ENCODE data around the gene DCAF11.
A peak's percentile ranks its signal among the peaks of the same experiment; 100 is the strongest.

- TF ChIP-seq, protein P1, sequence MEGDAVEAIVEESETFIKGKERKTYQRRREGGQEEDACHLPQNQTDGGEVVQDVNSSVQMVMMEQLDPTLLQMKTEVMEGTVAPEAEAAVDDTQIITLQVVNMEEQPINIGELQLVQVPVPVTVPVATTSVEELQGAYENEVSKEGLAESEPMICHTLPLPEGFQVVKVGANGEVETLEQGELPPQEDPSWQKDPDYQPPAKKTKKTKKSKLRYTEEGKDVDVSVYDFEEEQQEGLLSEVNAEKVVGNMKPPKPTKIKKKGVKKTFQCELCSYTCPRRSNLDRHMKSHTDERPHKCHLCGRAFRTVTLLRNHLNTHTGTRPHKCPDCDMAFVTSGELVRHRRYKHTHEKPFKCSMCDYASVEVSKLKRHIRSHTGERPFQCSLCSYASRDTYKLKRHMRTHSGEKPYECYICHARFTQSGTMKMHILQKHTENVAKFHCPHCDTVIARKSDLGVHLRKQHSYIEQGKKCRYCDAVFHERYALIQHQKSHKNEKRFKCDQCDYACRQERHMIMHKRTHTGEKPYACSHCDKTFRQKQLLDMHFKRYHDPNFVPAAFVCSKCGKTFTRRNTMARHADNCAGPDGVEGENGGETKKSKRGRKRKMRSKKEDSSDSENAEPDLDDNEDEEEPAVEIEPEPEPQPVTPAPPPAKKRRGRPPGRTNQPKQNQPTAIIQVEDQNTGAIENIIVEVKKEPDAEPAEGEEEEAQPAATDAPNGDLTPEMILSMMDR (IDR thresholded peaks at IDR 0.05; ENCODE audit: control extremely low read depth in 1 of 3, insufficient read depth in 1 of 3, low read depth in 1 of 3, low read length in 3 of 3) = peak; percentile 85 to 97 (median 95)
- TF ChIP-seq, protein P2, sequence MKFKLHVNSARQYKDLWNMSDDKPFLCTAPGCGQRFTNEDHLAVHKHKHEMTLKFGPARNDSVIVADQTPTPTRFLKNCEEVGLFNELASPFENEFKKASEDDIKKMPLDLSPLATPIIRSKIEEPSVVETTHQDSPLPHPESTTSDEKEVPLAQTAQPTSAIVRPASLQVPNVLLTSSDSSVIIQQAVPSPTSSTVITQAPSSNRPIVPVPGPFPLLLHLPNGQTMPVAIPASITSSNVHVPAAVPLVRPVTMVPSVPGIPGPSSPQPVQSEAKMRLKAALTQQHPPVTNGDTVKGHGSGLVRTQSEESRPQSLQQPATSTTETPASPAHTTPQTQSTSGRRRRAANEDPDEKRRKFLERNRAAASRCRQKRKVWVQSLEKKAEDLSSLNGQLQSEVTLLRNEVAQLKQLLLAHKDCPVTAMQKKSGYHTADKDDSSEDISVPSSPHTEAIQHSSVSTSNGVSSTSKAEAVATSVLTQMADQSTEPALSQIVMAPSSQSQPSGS (IDR thresholded peaks at IDR 0.05; ENCODE audit: low read length) = no peak
- TF ChIP-seq EZH2 (IDR thresholded peaks at IDR 0.05; ENCODE audit: low read depth, low read length, severe bottlenecking) (no peak), ZNF274 (IDR thresholded peaks at IDR 0.05; ENCODE audit: borderline replicate concordance, extremely low read depth, low read length) (no peak), YY1 (IDR thresholded peaks at IDR 0.05; ENCODE audit: low read depth, low read length) (0 out of 2 replicates have a peak, but pooled peaks have one; percentile 33), RNF2 (IDR thresholded peaks at IDR 0.05; ENCODE audit: borderline replicate concordance, low read depth, low read length, missing control alignments, poor library complexity, severe bottlenecking) (no peak), ASH2L (IDR thresholded peaks at IDR 0.05; ENCODE audit: low read length) (no peak), EP300 (IDR thresholded peaks at IDR 0.05; ENCODE audit: borderline replicate concordance in 1 of 2, low read depth in 2 of 2, low read length in 2 of 2) (0 out of 3 replicates have a peak, but pooled peaks of 1 of the 2 experiments have one; percentile 68), POLR2A (IDR thresholded peaks at IDR 0.05; ENCODE audit: control extremely low read depth in 1 of 2, low read depth in 2 of 2, low read length in 2 of 2) (peak in 1 of 2 experiments; percentile 48; a peak in 1 of 3 replicates), CHD2 (IDR thresholded peaks at IDR 0.05; ENCODE audit: low read length) (peak; percentile 40; the same call in 1 of the 2 replicates), NANOG (IDR thresholded peaks at IDR 0.05; ENCODE audit: insufficient read depth, low read depth, low read length, poor library complexity, severe bottlenecking) (no peak), SIX5 (IDR thresholded peaks at IDR 0.05; ENCODE audit: low read depth, low read length) (no peak), SP4 (IDR thresholded peaks at IDR 0.05; ENCODE audit: low read length) (peak; percentile 67; the same call in 1 of the 2 replicates)
These were observed 46.5 kb downstream of the DCAF11 start, which contains the start of gene IRF9 for GRCh38 chr14:24160850-24161804.

Data from H1 (cell line).